Measurements from ENCODE around the gene ZCCHC24.

Gene ZCCHC24

DNA sequence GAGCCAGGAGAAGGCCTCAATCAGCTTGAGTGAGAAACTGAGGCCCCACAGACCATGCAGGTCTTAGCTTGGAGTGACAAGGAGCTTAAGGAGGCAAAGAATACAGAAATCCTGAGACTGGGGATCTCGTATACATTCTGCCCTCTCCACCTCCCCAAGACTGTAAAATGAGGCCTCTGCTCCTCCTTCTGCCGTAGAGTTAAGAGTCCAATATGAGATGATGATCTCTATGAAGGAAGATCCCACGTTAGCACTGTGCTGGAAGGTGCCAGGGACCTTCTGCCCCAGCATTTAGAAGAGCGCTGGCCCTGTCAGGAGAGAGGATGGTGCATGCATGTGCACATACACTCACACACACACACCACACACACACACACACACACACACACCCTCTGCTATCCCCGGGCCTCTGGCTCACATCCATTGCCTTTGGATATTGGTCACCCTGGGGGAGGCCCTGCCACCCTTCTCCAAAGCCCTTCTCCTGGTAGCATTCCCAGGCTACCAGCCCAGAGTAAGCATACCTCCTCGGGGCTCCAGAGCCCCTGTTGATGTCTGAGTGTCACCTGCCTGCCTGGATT is 15.0 kb downstream of the ZCCHC24 start:
- no peak for DNase-seq (ENCODE audit: insufficient read length, low spot score)
- TF ChIP-seq, protein P1, sequence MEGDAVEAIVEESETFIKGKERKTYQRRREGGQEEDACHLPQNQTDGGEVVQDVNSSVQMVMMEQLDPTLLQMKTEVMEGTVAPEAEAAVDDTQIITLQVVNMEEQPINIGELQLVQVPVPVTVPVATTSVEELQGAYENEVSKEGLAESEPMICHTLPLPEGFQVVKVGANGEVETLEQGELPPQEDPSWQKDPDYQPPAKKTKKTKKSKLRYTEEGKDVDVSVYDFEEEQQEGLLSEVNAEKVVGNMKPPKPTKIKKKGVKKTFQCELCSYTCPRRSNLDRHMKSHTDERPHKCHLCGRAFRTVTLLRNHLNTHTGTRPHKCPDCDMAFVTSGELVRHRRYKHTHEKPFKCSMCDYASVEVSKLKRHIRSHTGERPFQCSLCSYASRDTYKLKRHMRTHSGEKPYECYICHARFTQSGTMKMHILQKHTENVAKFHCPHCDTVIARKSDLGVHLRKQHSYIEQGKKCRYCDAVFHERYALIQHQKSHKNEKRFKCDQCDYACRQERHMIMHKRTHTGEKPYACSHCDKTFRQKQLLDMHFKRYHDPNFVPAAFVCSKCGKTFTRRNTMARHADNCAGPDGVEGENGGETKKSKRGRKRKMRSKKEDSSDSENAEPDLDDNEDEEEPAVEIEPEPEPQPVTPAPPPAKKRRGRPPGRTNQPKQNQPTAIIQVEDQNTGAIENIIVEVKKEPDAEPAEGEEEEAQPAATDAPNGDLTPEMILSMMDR (IDR thresholded peaks at IDR 0.05; ENCODE audit: insufficient read depth, missing control alignments), result no peak
- no peak for FAIRE-seq

DNA sequence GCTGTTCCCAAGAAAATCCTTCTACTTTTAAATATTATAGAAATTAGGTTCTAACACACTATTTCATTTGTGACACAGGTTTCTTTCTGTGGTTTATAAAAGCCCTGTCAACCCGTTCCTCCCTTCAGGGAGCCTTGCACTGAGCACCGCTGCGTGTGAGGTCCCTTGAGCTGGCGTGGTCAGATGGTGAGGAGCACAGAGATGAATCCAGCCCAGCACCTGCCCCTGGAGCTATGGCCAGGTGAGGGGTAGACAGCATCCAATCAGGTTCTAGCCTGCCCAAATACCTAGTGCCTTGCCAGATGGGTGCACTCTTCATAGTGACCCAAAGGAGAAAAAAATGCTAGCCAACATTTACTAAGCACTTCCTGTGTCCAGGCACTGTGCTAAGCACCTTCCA is 15.7 kb downstream of the ZCCHC24 start:
- TF ChIP-seq, protein P1 (IDR thresholded peaks at IDR 0.05; ENCODE audit: insufficient read depth, missing control alignments), result no peak
- no peak for DNase-seq (ENCODE audit: insufficient read length, low spot score)
- no peak for FAIRE-seq

DNA sequence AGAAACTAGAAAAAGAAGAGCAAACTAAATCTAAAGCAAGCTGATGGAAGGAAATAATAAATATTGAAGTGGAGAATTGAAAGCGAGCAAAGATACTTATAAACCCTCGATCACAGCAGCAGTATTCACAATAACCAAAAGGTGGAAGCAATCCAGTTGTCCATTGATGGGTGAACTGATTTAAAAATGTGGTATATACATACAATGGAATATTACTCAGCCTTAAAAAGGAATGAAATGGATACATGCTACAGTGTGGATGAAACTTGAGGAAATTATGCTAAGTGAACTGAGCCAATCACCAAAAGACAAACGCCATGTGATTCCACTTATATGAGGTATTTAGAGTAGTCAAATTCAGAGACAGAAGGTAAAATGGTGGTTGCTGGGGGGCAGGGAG is 17.5 kb downstream of the ZCCHC24 start:
- FAIRE-seq (no peak), DNase-seq (ENCODE audit: insufficient read length, low spot score) (no peak)
- TF ChIP-seq, protein P1 (IDR thresholded peaks at IDR 0.05; ENCODE audit: insufficient read depth, missing control alignments), result no peak

DNA sequence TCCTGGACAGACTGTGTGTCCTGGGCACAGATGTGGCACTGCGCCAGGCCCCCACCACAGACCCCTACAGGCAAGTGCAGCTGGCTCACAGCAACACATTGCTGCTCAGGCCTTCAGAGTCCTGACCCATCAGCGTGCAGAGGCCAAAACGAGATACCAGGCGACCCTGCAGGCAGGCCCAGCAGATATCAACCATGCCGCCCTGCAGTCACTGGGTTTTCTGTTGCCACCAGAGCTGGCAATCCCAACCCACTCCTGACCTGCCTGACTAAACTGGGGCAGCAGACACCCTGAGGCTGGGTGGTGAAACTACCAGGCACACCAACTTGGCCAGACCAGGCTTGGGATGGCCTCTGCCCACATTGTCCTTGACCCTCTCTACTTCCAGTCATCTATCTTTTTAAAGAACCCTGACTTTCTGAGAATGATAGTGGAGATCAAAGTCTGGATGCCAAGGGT is 20.3 kb downstream of the ZCCHC24 start:
- DNase-seq (ENCODE audit: insufficient read length, low spot score) (no peak), FAIRE-seq (no peak)
- TF ChIP-seq, protein P1 (IDR thresholded peaks at IDR 0.05; ENCODE audit: insufficient read depth, missing control alignments), result no peak

DNA sequence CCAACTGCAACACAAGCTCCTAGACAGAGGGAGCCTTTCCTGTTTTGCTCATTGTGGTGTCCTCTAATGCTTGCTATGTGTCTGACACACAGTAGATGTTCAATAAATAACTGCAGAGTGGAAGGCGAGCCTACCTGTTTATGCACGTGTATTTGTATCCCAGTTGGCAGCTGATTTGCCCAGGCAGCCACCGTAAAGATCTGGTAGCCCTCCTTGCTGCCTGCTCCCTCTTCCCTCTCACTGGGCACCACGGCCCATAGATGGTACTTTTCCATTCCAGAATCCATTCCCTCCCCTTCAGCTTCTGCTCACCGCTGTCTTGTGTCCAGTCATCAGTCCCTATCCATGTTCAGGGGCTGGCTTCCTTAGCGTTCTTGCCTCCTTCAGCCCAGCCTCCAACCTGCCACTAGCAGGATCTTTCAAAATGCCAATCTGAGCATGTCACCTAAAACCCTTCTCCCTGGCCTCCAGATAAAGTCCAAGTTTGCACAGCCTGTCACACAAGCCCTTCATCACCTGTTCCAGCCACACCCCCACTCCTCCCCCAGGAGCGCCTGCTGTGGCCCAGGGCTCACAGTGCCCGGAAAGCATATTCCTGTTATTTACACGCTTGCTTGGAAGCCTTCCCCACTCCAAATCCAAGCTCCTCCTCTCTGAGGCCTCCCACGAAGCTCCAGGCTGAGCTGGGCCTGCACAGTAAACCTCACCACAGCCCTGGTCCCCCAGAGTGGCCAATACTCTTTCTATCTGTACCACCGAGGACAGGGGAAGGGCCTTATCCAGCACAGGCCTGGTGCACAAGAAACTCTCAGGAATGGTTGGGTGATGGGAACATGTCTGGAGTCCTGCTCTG is 21.0 kb downstream of the ZCCHC24 start:
- FAIRE-seq, result no peak
- TF ChIP-seq, protein P1 (IDR thresholded peaks at IDR 0.05; ENCODE audit: insufficient read depth, missing control alignments), result no peak
- no peak for DNase-seq (ENCODE audit: insufficient read length, low spot score)

DNA sequence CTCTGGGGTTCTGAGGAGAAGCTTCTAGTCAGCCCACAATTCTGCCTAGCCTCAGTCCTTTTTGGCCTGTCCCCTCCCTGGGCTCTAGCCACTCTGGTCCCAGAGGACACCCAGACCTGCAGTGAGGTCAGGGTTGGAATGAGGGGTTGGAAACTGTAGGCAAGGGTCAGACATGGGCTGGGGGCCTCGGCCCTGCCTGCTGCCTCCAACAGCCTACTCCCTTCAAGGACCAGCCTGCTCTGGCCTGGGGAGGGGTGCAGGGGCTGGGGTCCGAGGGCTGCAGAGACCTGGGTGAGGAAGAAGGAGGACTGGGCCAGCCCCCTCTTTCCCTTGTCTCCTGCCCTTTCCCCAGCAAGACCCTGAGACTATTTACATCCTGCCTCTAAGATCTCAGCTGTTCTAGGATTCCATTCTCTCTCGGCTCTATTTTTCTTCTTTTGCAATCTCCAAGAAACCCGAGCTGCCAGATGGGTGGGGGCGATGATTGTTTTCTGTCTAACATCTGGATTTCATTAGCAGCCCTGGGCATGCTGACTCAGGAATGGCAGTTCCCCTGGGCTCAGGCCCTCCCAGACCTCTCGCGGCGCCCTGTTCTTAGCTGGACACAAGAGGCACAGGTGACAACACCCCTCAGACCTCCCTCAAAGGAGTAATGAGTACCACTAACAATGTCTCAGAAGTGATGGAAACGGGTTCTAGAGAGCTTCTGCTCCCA is 23.1 kb downstream of the ZCCHC24 start:
- no peak for FAIRE-seq
- TF ChIP-seq, protein P1 (IDR thresholded peaks at IDR 0.05; ENCODE audit: insufficient read depth, missing control alignments), result no peak
- DNase-seq (ENCODE audit: insufficient read length, low spot score), result no peak

Data from D721Med (cell line).